Gastroesophageal sphincter (tissue), 4 donors: Measurements from ENCODE around the gene STAT4. TPM values are rescaled to one million over a fixed set of nuclear protein-coding genes. Genes with fewer than 3 reads are reported as not detected.

Source experiments
- ATAC-seq: fragments of 150-250 bp; one replicate; pipeline ENCODE4 v1.9.1; 2016; ENCODE audit warnings: mild to moderate bottlenecking, moderate library complexity
- H3K27ac ChIP-seq, 4 donors: fragments of 200-600 bp; sonication (generic) in 3 of 4; 1 replicate in 3 of 4; 2 replicates in 1 of 4; pipeline ENCODE4 v1.5.1; 2016 to 2019
- H3K27me3 ChIP-seq: fragments of 200-600 bp; sonication (generic); one replicate; pipeline ENCODE4 v1.5.1; 2019
- H3K36me3 ChIP-seq, 2 donors: fragments of 200-600 bp; sonication (generic); one replicate each; pipeline ENCODE4 v1.5.1; 2019; ENCODE audit warnings: control low read depth in 1 of 2
- H3K4me1 ChIP-seq, 3 donors: fragments of 200-600 bp; sonication (generic); 1 replicate in 2 of 3; 2 replicates in 1 of 3; pipeline ENCODE4 v1.5.1; 2016 to 2019; ENCODE audit warnings: control low read depth in 2 of 3
- H3K4me3 ChIP-seq, 2 donors: fragments of 200-600 bp; sonication (generic); one replicate each; pipeline ENCODE4 v1.5.1; 2019; ENCODE audit warnings: mild to moderate bottlenecking in 1 of 2, moderate library complexity in 1 of 2
- H3K9me3 ChIP-seq, 3 donors: fragments of 200-600 bp; sonication (generic); one replicate each; pipeline ENCODE4 v1.5.1; 2017 to 2019; ENCODE audit warnings: control low read depth in 2 of 3
- EP300 ChIP-seq: sonication (generic); formaldehyde crosslinking; IDR thresholded peaks from one replicate; pipeline ENCODE4 v1.6.1; 2017; ENCODE audit warnings: antibody characterized with exemption, mild to moderate bottlenecking
- POLR2A ChIP-seq, 2 donors: fragments of 450-650 bp; IDR thresholded peaks; one replicate each; pipeline ENCODE4 v1.6.1; 2017; ENCODE audit warnings: antibody characterized with exemption in 2 of 2, mild to moderate bottlenecking in 2 of 2, moderate library complexity in 1 of 2
- POLR2AphosphoS5 ChIP-seq: sonication (generic); formaldehyde crosslinking; IDR thresholded peaks from one replicate; pipeline ENCODE4 v1.6.1; 2017; ENCODE audit warnings: antibody characterized with exemption
- WGBS, 2 donors: methylation state at CpG; one replicate each; pipeline ENCODE4 v1.1.5; 2018; ENCODE audit warnings: low coverage in 1 of 2; 5-methylcytosine and 5-hydroxymethylcytosine counted together
- total RNA-seq, 4 donors: library from RNA; depleted of rRNA; stranded (reverse); fragments of >200 nt; gene quantifications; one replicate each; pipeline ENCODE4 v1.1.0, GENCODE V29; 2016
- TF ChIP-seq, protein P1 (sequence below), 4 experiments: fragments of 200-600 bp in 2 of 4; fragments of 450-650 bp in 2 of 4; sonication (generic) in 1 of 4; IDR thresholded peaks; one replicate each; pipeline ENCODE4 v1.5.1; 2017 to 2019; ENCODE audit warnings: antibody characterized with exemption in 4 of 4, mild to moderate bottlenecking in 2 of 4, moderate library complexity in 2 of 4

STAT4 gene
- total RNA-seq, 4 donors from 2014 or later = 0.39 to 4.8 (median 1.9) TPM

DNA sequence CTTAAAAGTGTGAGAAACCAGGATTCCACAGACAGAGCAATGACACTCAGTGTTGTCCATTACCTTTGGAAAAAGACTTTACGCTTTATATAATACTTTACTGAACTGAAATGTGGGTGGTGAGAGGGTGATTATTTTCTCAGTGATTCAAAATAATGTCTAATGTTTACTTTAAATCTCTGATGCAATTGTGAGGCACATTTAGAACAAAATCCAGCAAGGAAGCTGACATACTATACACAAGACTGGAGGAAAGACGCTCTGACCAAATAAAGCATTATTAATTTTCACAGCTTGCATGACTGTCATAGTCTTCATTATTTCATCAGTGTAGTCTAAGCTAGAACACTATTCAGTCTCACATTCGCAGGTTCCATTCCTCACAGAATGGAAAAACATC lies 102.7 kb downstream of the STAT4 start:
- TF ChIP-seq POLR2AphosphoS5 = no peak
- no peak for TF ChIP-seq EP300
- TF ChIP-seq, protein P1, sequence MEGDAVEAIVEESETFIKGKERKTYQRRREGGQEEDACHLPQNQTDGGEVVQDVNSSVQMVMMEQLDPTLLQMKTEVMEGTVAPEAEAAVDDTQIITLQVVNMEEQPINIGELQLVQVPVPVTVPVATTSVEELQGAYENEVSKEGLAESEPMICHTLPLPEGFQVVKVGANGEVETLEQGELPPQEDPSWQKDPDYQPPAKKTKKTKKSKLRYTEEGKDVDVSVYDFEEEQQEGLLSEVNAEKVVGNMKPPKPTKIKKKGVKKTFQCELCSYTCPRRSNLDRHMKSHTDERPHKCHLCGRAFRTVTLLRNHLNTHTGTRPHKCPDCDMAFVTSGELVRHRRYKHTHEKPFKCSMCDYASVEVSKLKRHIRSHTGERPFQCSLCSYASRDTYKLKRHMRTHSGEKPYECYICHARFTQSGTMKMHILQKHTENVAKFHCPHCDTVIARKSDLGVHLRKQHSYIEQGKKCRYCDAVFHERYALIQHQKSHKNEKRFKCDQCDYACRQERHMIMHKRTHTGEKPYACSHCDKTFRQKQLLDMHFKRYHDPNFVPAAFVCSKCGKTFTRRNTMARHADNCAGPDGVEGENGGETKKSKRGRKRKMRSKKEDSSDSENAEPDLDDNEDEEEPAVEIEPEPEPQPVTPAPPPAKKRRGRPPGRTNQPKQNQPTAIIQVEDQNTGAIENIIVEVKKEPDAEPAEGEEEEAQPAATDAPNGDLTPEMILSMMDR (IDR thresholded peaks at IDR 0.05) = no peak
- TF ChIP-seq POLR2A (IDR thresholded peaks at IDR 0.05) = no peak
- H3K4me1 ChIP-seq = peaks cover 0 to 29% (median 7%) of the 10 kb centered on the region in 3 donors
- WGBS, 2 donors = 83 to 89% methylated on average over 2 to 3 of the region's 3 CpGs

DNA sequence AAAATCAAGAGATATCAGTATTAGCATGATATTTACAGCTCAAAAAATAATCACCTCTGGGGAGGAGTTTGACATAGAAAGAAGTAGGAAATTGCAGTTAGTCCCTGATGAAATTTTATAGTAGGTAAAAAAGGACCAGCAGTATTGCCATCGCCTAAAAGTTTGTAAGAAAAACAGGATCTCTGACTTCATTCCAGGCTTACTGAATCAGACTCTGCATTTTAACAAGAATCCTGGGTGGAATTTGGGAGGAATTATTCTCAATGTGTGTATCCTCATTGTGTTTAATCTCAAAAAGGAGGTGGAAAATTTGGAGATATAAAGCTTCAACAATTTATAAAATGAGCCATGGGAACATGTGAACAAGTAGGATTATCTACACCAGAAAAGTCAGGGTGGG lies 105.7 kb downstream of the STAT4 start:
- no peaks in the 10 kb centered on the region for H3K36me3 ChIP-seq
- no peaks in the 10 kb centered on the region for H3K27me3 ChIP-seq
- TF ChIP-seq POLR2AphosphoS5 (no peak), POLR2A (IDR thresholded peaks at IDR 0.05) (no peak), EP300 (no peak)
- TF ChIP-seq, protein P1 (IDR thresholded peaks at IDR 0.05) = no peak
- H3K4me3 ChIP-seq = no peak overlapping the region
- whole genome bisulfite sequencing, 2 donors = 78 to 92% methylated on average over 1 of the region's 1 CpG
- no peaks in the 10 kb centered on the region for H3K9me3 ChIP-seq
- H3K27ac ChIP-seq = no peak overlapping the region
- ATAC-seq = no peak
- H3K4me1 ChIP-seq = peaks cover 0 to 4% (median 0%) of the 10 kb centered on the region in 3 donors

More for the DNA sequence above, 102.7 kb downstream of the STAT4 start:
- no peak for ATAC-seq
- Histone ChIP-seq H3K27me3 (no peaks in the 10 kb centered on the region), H3K27ac (no peak overlapping the region), H3K4me3 (no peak overlapping the region), H3K36me3 (no peaks in the 10 kb centered on the region), H3K9me3 (no peaks in the 10 kb centered on the region)

DNA sequence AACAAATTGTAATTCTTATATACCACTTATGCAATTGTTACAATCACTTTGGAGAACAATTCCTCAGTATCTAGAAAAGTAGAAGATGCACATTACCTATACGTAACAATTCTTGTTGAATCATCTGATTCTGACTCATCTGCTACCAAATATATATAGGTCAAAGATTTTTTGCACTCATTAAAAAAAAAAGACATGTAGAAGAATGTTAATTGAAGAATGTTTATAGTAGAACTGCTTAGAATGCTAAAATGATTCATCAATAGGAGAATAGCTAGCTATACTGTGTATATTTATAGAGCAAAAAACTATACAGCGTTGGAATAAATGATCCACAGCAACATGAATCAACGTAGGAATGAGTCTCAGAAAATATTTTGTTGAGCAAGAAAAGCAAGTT lies 107.4 kb downstream of the STAT4 start:
- no peak overlapping the region for H3K27ac ChIP-seq
- no peaks in the 10 kb centered on the region for H3K9me3 ChIP-seq
- WGBS, 2 donors = 72 to 76% methylated on average over 3 of the region's 3 CpGs
- no peaks in the 10 kb centered on the region for H3K4me1 ChIP-seq
- H3K27me3 ChIP-seq = no peaks in the 10 kb centered on the region
- H3K36me3 ChIP-seq = no peaks in the 10 kb centered on the region
- no peak for TF ChIP-seq EP300
- no peak overlapping the region for H3K4me3 ChIP-seq
- ATAC-seq = no peak

DNA sequence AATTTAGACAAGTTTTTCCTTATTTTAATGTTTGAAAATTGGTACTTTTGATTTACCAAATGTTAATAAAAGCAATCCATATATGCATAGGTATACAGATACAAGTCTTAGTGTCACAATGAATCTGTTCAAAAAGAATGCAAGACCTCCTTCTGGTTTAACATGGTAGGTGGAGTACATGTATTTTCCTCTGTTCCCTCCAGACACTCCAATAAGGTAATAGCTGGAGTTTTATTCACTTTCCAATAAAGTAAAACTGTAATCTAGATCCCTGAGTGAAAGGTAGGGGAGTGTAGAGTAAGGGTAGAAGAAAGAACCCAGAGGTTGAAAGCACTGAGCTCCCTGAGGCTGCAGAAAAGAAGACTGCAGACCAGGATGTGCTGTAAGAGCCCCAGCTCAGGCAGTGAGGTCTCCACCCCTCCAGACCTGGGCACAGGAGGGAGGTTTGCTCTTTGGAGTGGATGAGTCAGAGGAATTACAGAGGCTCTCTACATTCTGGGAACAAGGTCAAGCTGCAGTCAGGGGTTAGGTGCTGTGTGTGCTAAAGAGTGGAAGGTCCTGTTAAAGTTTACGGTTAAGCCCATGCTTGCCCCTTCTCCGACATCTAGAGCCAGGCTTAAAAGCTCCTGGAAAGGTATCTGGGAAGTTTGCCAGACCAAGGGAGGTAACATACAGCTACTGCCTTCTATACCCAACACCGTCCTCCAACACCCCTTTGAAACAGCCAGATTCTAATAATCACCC lies 109.2 kb downstream of the STAT4 start:
- TF ChIP-seq, protein P1 (IDR thresholded peaks at IDR 0.05) = no peak
- 96% methylated on average over 3 of the region's 3 CpGs; no CpG with 5 or more reads in 1 of the 2 donors for WGBS, 2 donors
- Histone ChIP-seq H3K36me3 (no peaks in the 10 kb centered on the region), H3K4me3 (no peak overlapping the region), H3K27me3 (no peaks in the 10 kb centered on the region), H3K4me1 (no peaks in the 10 kb centered on the region), H3K9me3 (no peaks in the 10 kb centered on the region), H3K27ac (no peak overlapping the region)
- ATAC-seq = no peak

GRCh38 chr2:191039616-191040015 lies 111.2 kb downstream of the STAT4 start:
- 64 to 81% methylated on average over 1 of the region's 1 CpG for WGBS, 2 donors
- TF ChIP-seq EP300 = no peak
- no peak for TF ChIP-seq POLR2A (IDR thresholded peaks at IDR 0.05)
- no peak for TF ChIP-seq POLR2AphosphoS5
- TF ChIP-seq, protein P1 (IDR thresholded peaks at IDR 0.05) = no peak

More at GRCh38 chr2:191039616-191040015, 111.2 kb downstream of the STAT4 start:
- H3K9me3 ChIP-seq = no peaks in the 10 kb centered on the region
- no peak for ATAC-seq
- no peak overlapping the region for H3K27ac ChIP-seq
- no peaks in the 10 kb centered on the region for H3K36me3 ChIP-seq
- H3K4me3 ChIP-seq = no peak overlapping the region
- H3K27me3 ChIP-seq = no peaks in the 10 kb centered on the region
- no peaks in the 10 kb centered on the region for H3K4me1 ChIP-seq
